ENCODE data around the gene DUSP5. TPM values are rescaled to one million over a fixed set of nuclear protein-coding genes. Genes with fewer than 3 reads are reported as not detected.

DUSP5 gene
- total and polyA plus RNA-seq, 12 donors = 5.3 to 53.7 (median 21.2) TPM

GRCh38 chr10:110514848-110515247, 17.1 kb downstream of the DUSP5 start:
- WGBS, 2 donors = 93 to 96% methylated on average over 3 of the region's 3 CpGs
- ATAC-seq = no peak
- intact Hi-C loops (cut with DNase I) = loop anchor here in 1 of 10 donors (5.0 kb wide), 1 partner anchor 63 kb away; no protein-coding TSS in a partner anchor
- TF ChIP-seq, protein P1, sequence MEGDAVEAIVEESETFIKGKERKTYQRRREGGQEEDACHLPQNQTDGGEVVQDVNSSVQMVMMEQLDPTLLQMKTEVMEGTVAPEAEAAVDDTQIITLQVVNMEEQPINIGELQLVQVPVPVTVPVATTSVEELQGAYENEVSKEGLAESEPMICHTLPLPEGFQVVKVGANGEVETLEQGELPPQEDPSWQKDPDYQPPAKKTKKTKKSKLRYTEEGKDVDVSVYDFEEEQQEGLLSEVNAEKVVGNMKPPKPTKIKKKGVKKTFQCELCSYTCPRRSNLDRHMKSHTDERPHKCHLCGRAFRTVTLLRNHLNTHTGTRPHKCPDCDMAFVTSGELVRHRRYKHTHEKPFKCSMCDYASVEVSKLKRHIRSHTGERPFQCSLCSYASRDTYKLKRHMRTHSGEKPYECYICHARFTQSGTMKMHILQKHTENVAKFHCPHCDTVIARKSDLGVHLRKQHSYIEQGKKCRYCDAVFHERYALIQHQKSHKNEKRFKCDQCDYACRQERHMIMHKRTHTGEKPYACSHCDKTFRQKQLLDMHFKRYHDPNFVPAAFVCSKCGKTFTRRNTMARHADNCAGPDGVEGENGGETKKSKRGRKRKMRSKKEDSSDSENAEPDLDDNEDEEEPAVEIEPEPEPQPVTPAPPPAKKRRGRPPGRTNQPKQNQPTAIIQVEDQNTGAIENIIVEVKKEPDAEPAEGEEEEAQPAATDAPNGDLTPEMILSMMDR (IDR thresholded peaks at IDR 0.05) = no peak
- no peaks in the 10 kb centered on the region for H3K27me3 ChIP-seq
- H3K27ac ChIP-seq = no peak overlapping the region
- H3K9me3 ChIP-seq = no peaks in the 10 kb centered on the region
- peaks cover 0 to 24% (median 10%) of the 10 kb centered on the region in 9 donors for H3K4me1 ChIP-seq
- H3K4me3 ChIP-seq = no peak overlapping the region
- H3K36me3 ChIP-seq = peaks cover 0 to 42% (median 10%) of the 10 kb centered on the region in 9 donors
- no peak for DNase-seq

DNA sequence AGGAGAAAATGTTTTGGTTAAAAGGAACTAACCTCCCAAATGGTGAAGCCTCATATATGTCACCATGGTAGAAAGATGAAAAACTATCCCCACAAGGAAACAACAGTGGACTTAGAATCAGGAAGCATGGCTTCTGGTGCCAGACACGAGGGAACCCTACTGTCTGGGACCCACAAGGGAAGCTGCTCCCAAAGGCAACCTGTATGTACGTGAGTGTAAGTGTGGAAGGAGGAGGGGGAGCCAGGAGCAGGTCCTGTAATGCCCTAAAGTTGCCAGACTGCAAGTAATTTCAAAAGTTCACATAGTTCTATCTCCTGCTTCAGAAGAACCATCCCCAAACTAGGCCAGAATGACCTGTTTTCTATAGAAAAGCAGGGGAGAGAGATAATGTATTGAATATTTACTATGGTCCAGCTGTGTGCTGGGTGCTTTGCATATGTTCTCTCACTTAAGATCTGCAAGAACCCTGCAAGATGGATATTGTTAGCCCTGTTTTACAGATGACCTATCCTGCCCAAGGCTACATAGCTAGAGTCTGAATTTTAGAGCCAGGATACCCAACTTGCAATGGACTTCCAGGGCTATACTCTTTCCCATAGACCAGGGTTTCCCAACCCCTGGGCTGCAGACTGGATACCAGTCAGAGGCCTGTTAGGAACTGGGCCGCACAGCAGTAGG, 19.2 kb downstream of the DUSP5 start:
- TF ChIP-seq, protein P1 (IDR thresholded peaks at IDR 0.05) = no peak
- Histone ChIP-seq H3K36me3 (peaks cover 0 to 21% (median 0%) of the 10 kb centered on the region in 9 donors), H3K27ac (no peak overlapping the region), H3K27me3 (no peaks in the 10 kb centered on the region), H3K4me1 (peaks cover 0 to 13% (median 5%) of the 10 kb centered on the region in 9 donors), H3K9me3 (no peaks in the 10 kb centered on the region), H3K4me3 (no peak overlapping the region)
- 74 to 79% methylated on average over 3 of the region's 3 CpGs for WGBS, 2 donors
- DNase-seq (no peak), ATAC-seq (no peak)
- intact Hi-C loops (cut with DNase I) = no loop called here

DNA sequence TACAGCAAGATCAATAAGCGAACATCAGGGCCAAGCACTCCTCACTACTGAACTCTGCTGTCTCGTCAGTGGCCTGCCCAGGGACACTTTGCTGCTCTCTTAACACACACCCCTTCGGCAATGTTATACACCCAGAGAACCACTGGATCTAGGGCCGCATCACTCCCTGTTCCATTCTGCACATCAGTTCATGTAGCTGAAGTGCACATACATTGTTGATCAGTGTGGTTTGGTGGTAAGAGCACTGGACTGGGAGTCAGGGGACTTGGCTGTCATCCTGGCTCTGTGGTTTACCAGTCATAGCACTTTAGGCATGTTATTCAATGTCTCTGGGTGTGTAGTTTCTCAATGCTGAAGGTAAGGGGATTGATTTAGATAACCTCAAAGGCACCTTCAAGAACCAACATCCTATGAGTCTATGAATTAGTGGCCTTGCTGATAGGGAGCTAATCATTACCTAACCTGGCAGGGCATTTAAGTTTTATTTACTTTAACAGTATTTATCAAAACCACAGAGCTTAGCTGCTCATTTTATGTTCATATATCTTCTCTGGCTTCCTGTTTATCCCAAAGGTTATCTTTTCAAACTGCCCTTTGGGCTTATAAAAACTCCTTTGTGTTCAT, 24.8 kb downstream of the DUSP5 start:
- 90 to 94% methylated on average over 4 of the region's 4 CpGs for WGBS, 2 donors
- Histone ChIP-seq H3K4me3 (no peak overlapping the region), H3K4me1 (peaks cover 0 to 19% (median 0%) of the 10 kb centered on the region in 9 donors), H3K9me3 (no peaks in the 10 kb centered on the region), H3K27ac (no peak overlapping the region), H3K36me3 (no peaks in the 10 kb centered on the region), H3K27me3 (no peaks in the 10 kb centered on the region)
- intact Hi-C loops (cut with DNase I) = no loop called here
- TF ChIP-seq, protein P1 (IDR thresholded peaks at IDR 0.05) = no peak
- DNase-seq (no peak), ATAC-seq (no peak)

DNA sequence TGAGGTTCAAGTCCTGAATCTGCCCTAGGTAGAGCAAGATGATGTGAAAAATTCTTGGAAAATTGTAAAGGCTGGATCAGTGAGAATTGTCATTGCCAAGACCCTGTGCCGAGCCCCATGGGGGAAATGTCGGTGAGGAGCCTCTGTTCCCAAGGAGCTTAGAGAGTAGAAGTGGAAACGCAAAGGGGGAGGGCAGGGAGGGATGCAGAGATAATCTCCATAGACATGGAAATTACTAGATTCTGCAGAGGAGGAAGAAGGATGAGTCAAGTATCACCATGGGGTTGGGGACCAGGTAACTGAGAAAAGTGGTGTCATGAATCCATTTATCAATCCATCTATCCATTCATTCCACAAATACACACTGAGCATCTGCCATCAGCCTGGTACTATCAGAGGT, 26.0 kb downstream of the DUSP5 start:
- WGBS, 2 donors = 77 to 81% methylated on average over 3 of the region's 3 CpGs
- H3K36me3 ChIP-seq = no peaks in the 10 kb centered on the region
- no peak overlapping the region for H3K27ac ChIP-seq
- no peaks in the 10 kb centered on the region for H3K27me3 ChIP-seq
- intact Hi-C loops (cut with DNase I) = no loop called here
- TF ChIP-seq, protein P1 (IDR thresholded peaks at IDR 0.05) = no peak
- ATAC-seq (no peak), DNase-seq (no peak)
- H3K4me1 ChIP-seq = peaks cover 0 to 24% (median 0%) of the 10 kb centered on the region in 9 donors
- H3K9me3 ChIP-seq = no peaks in the 10 kb centered on the region
- H3K4me3 ChIP-seq = no peak overlapping the region

Data from heart right ventricle (tissue), 16 donors.